MG63 (cell line): ENCODE data around the gene TULP3. TPM values are rescaled to one million over a fixed set of nuclear protein-coding genes. Genes with fewer than 3 reads are reported as not detected.
"Not testable (repeated sequence)": the region's sequence is repeated elsewhere in the genome, so short reads cannot be mapped to it uniquely, and the experiment has no call there.

Experiments
- DNase-seq: peaks from one replicate; pipeline ENCODE4 v3.0.0-alpha.2; 2020
- H3K27me3 ChIP-seq: fragments of 250-450 bp; sonication (Bioruptor Pico); 2 replicates; pipeline ENCODE4 v1.5.1; 2020; ENCODE audit warnings: mild to moderate bottlenecking, moderate library complexity
- H3K36me3 ChIP-seq: fragments of 250-450 bp; sonication (Bioruptor Pico); 2 replicates; pipeline ENCODE4 v1.5.1; 2020; ENCODE audit warnings: mild to moderate bottlenecking, moderate library complexity
- H3K4me3 ChIP-seq: fragments of 250-450 bp; sonication (Bioruptor Pico); 2 replicates; pipeline ENCODE4 v1.5.1; 2020; ENCODE audit warnings: mild to moderate bottlenecking, moderate library complexity
- H3K9me3 ChIP-seq: fragments of 250-450 bp; sonication (Bioruptor Pico); 2 replicates; pipeline ENCODE4 v1.5.1; 2020; ENCODE audit warnings: mild to moderate bottlenecking, moderate library complexity
- total RNA-seq: library from RNA; depleted of rRNA; stranded (reverse); fragments of >200 nt; shearing (Covaris generic); gene quantifications from 2 replicates; pipeline ENCODE4 v1.2.3, GENCODE V29; 2014; ENCODE audit warnings: low replicate concordance

The TULP3 gene
- total RNA-seq, 1 experiment from 2014 or later: 21.1 TPM

DNA sequence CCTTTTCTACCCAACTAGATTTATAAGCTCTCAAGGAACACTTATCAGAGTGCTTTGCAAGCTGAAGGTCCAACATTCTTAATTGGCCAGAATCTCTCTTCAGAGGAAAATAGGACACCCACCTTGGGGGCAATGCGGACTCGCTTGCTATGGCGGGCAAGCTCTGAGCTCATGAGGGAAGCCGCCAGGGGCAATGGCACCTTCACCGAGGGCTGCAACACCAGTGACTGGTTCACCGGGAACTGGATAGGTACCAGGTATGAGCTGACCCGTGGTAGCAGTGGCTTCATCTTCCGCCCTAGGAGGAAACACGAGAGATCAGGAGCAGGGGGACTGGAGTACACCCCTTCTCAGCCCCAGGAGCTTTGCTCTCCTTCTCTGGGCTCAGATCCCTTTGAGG lies 26.5 kb upstream of the TULP3 start:
- DNase-seq: no peak
- Histone ChIP-seq H3K9me3 (no peaks in the 10 kb centered on the region), H3K36me3 (peaks cover 74% of the 10 kb centered on the region)

DNA sequence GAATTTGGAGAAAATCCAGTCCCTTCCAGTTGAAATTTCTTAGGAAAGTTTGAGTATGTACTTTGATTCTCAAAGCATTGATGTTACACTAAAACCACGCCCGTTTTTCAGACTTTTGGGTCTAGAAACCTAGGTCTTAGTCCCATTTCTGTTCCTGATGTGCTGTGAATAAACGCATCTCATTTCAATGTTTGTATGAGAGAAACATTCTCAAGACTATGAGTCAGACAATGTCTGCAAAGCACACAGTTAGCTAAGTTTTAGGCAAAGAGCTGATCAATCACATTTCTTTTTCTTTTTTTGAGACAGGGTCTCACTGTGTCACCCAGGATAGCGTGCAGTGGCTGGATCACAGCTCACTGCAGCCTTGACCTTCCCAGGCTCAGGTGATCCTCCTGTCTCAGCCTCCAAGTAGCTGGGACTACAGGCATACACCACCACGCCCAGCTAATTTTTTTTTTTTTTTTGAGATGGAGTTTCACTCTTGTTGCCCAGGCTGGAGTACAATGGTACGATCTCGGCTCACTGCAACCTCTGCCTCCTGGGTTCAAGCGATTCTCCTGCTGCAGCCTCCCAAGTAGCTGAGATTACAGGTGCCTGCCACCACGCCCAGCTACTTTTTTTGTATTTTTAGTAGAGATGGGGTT lies 21.6 kb upstream of the TULP3 start:
- not testable (repeated sequence) for DNase-seq

More for the DNA sequence above, 26.5 kb upstream of the TULP3 start:
- H3K4me3 ChIP-seq: no peak overlapping the region
- no peaks in the 10 kb centered on the region for H3K27me3 ChIP-seq

GRCh38 chr12:2876431-2877046 lies 14.2 kb upstream of the TULP3 start:
- Histone ChIP-seq H3K4me3 (peak overlapping the region; percentile 82), H3K27me3 (no peaks in the 10 kb centered on the region), H3K36me3 (peaks cover 65% of the 10 kb centered on the region), H3K9me3 (no peaks in the 10 kb centered on the region)
- DNase-seq: no peak

More for the DNA sequence above, 21.6 kb upstream of the TULP3 start:
- H3K36me3 ChIP-seq: peaks cover 81% of the 10 kb centered on the region
- H3K4me3 ChIP-seq, H3K27me3 ChIP-seq, H3K9me3 ChIP-seq: not testable (repeated sequence)

DNA sequence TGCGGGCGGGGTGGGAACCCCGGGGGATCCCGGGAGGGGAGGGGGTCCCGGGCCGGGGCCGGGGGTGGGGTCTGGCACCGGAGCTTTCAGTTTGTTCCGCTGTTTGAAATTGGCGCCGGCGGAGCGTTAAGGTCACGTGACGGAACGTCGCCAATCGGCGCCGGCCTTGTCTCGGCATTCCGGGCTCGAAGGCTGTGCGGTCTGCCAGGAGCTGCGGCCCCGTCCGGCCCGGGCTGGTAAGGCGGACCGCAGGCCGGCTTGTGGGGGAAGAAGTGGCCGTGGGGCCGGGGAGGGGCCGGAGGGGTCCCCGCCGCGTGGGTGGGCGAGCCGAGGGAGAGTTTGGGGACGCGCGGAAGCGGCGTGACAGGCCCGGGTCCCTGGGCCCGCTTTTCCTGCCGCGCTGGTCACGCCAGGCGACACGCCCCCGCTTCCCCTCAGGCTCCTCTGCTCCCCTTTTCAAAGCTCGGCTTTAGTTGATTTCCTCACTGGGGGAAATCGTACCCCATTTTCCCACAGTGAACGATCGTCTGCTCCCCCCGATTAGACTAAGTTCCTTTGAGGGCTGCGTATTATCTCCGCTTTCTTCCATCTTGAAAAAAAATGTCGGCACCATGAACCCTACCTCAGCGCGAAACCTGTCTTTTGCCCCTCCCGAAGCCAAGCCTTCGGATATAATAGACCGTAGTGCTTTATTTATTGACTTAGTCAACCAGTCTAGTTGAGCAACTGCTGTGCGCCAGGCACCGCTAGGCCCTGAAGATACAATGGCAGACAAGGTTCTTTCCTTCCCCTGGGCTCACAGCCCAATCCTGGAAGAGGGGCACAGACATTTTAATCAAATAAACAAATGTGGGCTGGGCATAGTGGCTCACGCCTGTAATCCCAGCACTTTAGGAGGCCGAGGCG lies 13.4 kb upstream of the TULP3 start, which contains the start of the genes FOXM1 and RHNO1:
TSS of gene FOXM1 (minus strand) at position 128 of the 906 bp plus-strand sequence. CDS start 2,696 bp downstream, outside the sequence.
TSS of gene RHNO1 (plus strand) at position 177 of the 906 bp plus-strand sequence. CDS start 8,144 bp downstream, outside the sequence.
- Histone ChIP-seq H3K27me3 (no peaks in the 10 kb centered on the region), H3K9me3 (no peaks in the 10 kb centered on the region), H3K36me3 (peaks cover 58% of the 10 kb centered on the region), H3K4me3 (peak within 1 kb of the TSS; percentile 82)
- peak; percentile 92 for DNase-seq

- DNase-seq: no peak
- H3K27me3 ChIP-seq: no peaks in the 10 kb centered on the region
- H3K9me3 ChIP-seq: no peaks in the 10 kb centered on the region
- H3K36me3 ChIP-seq: peaks cover 49% of the 10 kb centered on the region
- H3K4me3 ChIP-seq: peak overlapping the region; percentile 82
Measured at GRCh38 chr12:2877953-2878732, 12.5 kb upstream of the TULP3 start.

DNA sequence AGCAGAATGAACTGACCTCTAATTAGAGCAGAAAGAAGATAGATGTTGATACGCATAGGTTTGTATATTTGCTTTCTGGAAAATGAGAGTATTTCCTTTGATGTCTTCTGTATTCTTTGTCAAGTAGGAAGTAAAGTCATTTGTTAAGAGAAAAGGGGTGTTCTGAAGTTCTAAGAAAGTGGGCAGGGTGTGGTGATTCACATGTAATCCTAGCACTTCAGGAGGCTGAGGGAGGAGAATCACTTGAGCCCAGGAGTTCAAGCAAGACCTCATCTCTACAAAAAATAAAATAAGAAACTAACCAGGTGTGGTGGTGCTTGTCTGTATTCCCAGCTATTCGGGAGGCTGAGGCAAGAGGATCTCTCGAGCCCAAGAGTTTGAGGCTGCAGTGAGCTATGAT lies 10.8 kb upstream of the TULP3 start:
- Histone ChIP-seq H3K36me3 (peaks cover 35% of the 10 kb centered on the region), H3K27me3 (no peaks in the 10 kb centered on the region), H3K9me3 (no peaks in the 10 kb centered on the region), H3K4me3 (no peak overlapping the region)
- DNase-seq: no peak

GRCh38 chr12:2884810-2885209 lies 5.9 kb upstream of the TULP3 start:
- no peak overlapping the region for H3K4me3 ChIP-seq
- peaks cover 44% of the 10 kb centered on the region for H3K36me3 ChIP-seq
- no peaks in the 10 kb centered on the region for H3K9me3 ChIP-seq
- no peak for DNase-seq
- no peaks in the 10 kb centered on the region for H3K27me3 ChIP-seq

GRCh38 chr12:2886768-2887450 lies 3.8 kb upstream of the TULP3 start:
- no peaks in the 10 kb centered on the region for H3K9me3 ChIP-seq
- H3K36me3 ChIP-seq: peaks cover 31% of the 10 kb centered on the region
- DNase-seq: no peak
- no peaks in the 10 kb centered on the region for H3K27me3 ChIP-seq
- no peak overlapping the region for H3K4me3 ChIP-seq

- peak overlapping the region; percentile 82 for H3K4me3 ChIP-seq
- H3K27me3 ChIP-seq: no peaks in the 10 kb centered on the region
- DNase-seq: no peak
- H3K9me3 ChIP-seq: no peaks in the 10 kb centered on the region
- H3K36me3 ChIP-seq: peaks cover 28% of the 10 kb centered on the region
Measured at GRCh38 chr12:2890001-2890387, 697 bp upstream of the TULP3 start.

GRCh38 chr12:2891240-2892053 lies 756 bp downstream of the TULP3 start:
- Histone ChIP-seq H3K36me3 (peaks cover 22% of the 10 kb centered on the region), H3K9me3 (no peaks in the 10 kb centered on the region), H3K4me3 (peak overlapping the region; percentile 82), H3K27me3 (no peaks in the 10 kb centered on the region)
- peak; percentile 61 for DNase-seq

GRCh38 chr12:2892246-2892645 lies 1.6 kb downstream of the TULP3 start:
- Histone ChIP-seq H3K9me3 (no peaks in the 10 kb centered on the region), H3K27me3 (no peaks in the 10 kb centered on the region), H3K4me3 (peak overlapping the region; percentile 82), H3K36me3 (peaks cover 21% of the 10 kb centered on the region)
- DNase-seq: no peak

- peak; percentile 71 for DNase-seq
- no peak overlapping the region for H3K4me3 ChIP-seq
- H3K9me3 ChIP-seq: no peaks in the 10 kb centered on the region
- no peaks in the 10 kb centered on the region for H3K27me3 ChIP-seq
- peaks cover 19% of the 10 kb centered on the region for H3K36me3 ChIP-seq
Measured at GRCh38 chr12:2893007-2893406, 2.3 kb downstream of the TULP3 start.

DNA sequence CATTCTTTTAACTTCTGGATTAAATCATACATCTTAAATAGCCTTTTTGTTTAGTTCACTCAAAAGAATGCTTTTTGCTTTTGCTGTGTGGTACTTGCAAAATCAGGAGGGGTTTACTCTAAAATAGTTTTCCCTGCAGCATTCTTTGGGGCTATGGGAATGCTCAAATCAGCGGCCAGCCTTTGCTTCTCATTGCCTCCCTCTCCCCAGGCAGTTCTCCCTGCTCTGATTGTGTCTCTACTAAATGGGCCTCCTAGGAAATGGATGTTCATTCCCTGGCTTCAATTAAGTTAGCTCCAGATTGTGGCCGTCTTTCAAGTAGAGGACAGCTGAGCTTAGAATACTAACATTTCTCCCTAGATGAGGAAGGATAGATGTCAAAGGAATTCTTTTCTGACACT lies 4.4 kb downstream of the TULP3 start:
- Histone ChIP-seq H3K36me3 (peaks cover 6% of the 10 kb centered on the region), H3K27me3 (no peaks in the 10 kb centered on the region), H3K9me3 (no peaks in the 10 kb centered on the region), H3K4me3 (no peak overlapping the region)
- DNase-seq: no peak

- Histone ChIP-seq H3K27me3 (no peaks in the 10 kb centered on the region), H3K4me3 (no peak overlapping the region)
- DNase-seq: no peak
Measured at GRCh38 chr12:2895511-2895910, 4.8 kb downstream of the TULP3 start.

GRCh38 chr12:2897418-2897817 lies 6.7 kb downstream of the TULP3 start:
- no peak overlapping the region for H3K4me3 ChIP-seq
- peaks cover 6% of the 10 kb centered on the region for H3K36me3 ChIP-seq
- DNase-seq: no peak
- H3K27me3 ChIP-seq: no peaks in the 10 kb centered on the region
- H3K9me3 ChIP-seq: no peaks in the 10 kb centered on the region

More at GRCh38 chr12:2895511-2895910, 4.8 kb downstream of the TULP3 start:
- H3K9me3 ChIP-seq: no peaks in the 10 kb centered on the region
- peaks cover 6% of the 10 kb centered on the region for H3K36me3 ChIP-seq
